Esophagus squamous epithelium (tissue), 4 donors: ENCODE measurements around the gene SPZ1.

Source experiments
- POLR2A ChIP-seq, 4 donors: fragments of 450-650 bp; IDR thresholded peaks; one replicate each; pipeline ENCODE4 v1.6.1; 2017; ENCODE audit warnings: antibody characterized with exemption in 4 of 4, mild to moderate bottlenecking in 4 of 4, moderate library complexity in 3 of 4
- TF ChIP-seq, protein P1 (sequence below), 6 experiments: fragments of 450-650 bp in 4 of 6; fragments of 200-600 bp in 2 of 6; sonication (generic) in 2 of 6; IDR thresholded peaks; one replicate each; pipeline ENCODE4 v1.5.1; 2016 to 2019; ENCODE audit warnings: antibody characterized with exemption in 6 of 6, mild to moderate bottlenecking in 4 of 6, moderate library complexity in 4 of 6

DNA sequence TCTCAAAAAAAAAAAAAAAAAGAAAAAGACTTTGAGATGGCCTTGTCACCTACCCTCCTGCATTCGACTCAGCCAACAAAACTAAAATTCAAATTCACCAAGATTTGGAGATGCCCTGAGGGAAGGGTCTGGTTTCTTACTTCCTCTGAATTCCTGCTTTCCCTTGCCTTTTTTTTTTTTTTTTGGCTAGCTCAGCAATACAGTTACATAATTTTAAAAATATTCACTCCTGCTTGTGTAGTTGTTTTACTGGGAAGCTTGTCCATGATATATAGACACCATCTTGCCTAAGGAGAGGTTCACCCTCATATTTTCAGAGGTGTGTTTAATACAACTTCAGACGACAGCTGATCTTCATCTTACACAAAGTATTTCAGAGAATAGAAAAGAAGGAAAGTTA lies 42.6 kb upstream of the SPZ1 start:
- TF ChIP-seq, protein P1, sequence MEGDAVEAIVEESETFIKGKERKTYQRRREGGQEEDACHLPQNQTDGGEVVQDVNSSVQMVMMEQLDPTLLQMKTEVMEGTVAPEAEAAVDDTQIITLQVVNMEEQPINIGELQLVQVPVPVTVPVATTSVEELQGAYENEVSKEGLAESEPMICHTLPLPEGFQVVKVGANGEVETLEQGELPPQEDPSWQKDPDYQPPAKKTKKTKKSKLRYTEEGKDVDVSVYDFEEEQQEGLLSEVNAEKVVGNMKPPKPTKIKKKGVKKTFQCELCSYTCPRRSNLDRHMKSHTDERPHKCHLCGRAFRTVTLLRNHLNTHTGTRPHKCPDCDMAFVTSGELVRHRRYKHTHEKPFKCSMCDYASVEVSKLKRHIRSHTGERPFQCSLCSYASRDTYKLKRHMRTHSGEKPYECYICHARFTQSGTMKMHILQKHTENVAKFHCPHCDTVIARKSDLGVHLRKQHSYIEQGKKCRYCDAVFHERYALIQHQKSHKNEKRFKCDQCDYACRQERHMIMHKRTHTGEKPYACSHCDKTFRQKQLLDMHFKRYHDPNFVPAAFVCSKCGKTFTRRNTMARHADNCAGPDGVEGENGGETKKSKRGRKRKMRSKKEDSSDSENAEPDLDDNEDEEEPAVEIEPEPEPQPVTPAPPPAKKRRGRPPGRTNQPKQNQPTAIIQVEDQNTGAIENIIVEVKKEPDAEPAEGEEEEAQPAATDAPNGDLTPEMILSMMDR (IDR thresholded peaks at IDR 0.05), result no peak
- no peak for TF ChIP-seq POLR2A (IDR thresholded peaks at IDR 0.05)
